Neural cell (in vitro differentiated cells): ENCODE data around the gene COMTD1.

ENCODE experiments used
- CTCF ChIP-seq: fragments of 450-650 bp; IDR thresholded peaks from 2 replicates; pipeline ENCODE4 v1.5.1; 2014; ENCODE audit warnings: antibody characterized with exemption, mild to moderate bottlenecking, moderate library complexity; ENCODE audit not compliant: poor library complexity, severe bottlenecking
- EP300 ChIP-seq: fragments of 450-650 bp; conservative IDR thresholded peaks from 2 replicates; pipeline ENCODE4 v1.6.1; 2014; ENCODE audit warnings: antibody characterized with exemption, mild to moderate bottlenecking, moderate library complexity; ENCODE audit not compliant: poor library complexity, severe bottlenecking
- MXI1 ChIP-seq: fragments of 450-650 bp; conservative IDR thresholded peaks from 2 replicates; pipeline ENCODE4 v1.6.1; 2014; ENCODE audit warnings: antibody characterized with exemption, mild to moderate bottlenecking; ENCODE audit not compliant: poor library complexity, severe bottlenecking
- POLR2AphosphoS5 ChIP-seq: IDR thresholded peaks from 2 replicates; pipeline ENCODE4 v1.6.1; 2012
- RAD21 ChIP-seq: fragments of 450-650 bp; conservative IDR thresholded peaks from 2 replicates; pipeline ENCODE4 v1.6.1; 2014; ENCODE audit warnings: antibody characterized with exemption, mild to moderate bottlenecking, moderate library complexity
- REST ChIP-seq: IDR thresholded peaks from 2 replicates; pipeline ENCODE4 v1.6.1; 2012; ENCODE audit warnings: borderline replicate concordance
- SMC3 ChIP-seq: fragments of 450-650 bp; conservative IDR thresholded peaks from 2 replicates; pipeline ENCODE4 v1.6.1; 2014; ENCODE audit warnings: antibody characterized with exemption, mild to moderate bottlenecking, moderate library complexity; ENCODE audit not compliant: poor library complexity

DNA sequence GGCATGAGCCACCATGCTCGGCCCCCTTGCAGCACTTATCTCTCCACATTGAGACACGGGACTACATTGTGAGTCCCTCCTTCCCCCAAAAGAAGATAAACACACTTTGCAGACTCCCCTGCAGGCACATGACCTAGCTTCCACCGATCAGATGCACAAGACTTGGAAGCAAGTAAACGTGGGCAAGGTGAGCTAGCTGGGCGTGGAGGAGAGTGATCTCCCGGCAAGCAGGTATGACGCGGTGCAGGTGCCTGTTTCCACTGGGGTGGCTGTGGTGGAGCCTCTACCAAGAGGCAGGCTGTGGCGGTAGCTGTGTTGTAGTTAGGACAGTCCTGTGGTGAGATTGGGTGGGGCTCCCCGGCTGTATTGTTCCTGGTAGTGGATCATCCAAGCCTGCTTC, 7.7 kb upstream of the COMTD1 start:
- TF ChIP-seq CTCF, result no peak
- TF ChIP-seq POLR2AphosphoS5, result no peak
- TF ChIP-seq EP300, result no peak
- TF ChIP-seq REST, result no peak
- no peak for TF ChIP-seq MXI1
- no peak for TF ChIP-seq RAD21
- no peak for TF ChIP-seq SMC3
